AG09309 (cell line): Measurements from ENCODE around the gene DCTD.

ENCODE experiments used
- DNase-seq: peaks from one replicate; pipeline ENCODE4 v3.0.0-alpha.2; 2010; ENCODE audit warnings: low read depth
- H3K4me3 ChIP-seq: 2 replicates; pipeline ENCODE4 v1.5.1; 2011; ENCODE audit warnings: mild to moderate bottlenecking, low read depth, low read length, moderate library complexity; ENCODE audit not compliant: control insufficient read depth
- CTCF ChIP-seq: IDR thresholded peaks from 2 replicates; pipeline ENCODE4 v1.5.1; 2011; ENCODE audit warnings: mild to moderate bottlenecking, low read depth, low read length, inconsistent platforms; ENCODE audit not compliant: insufficient read depth, control insufficient read depth; ENCODE audit errors: missing control alignments

DCTD gene

GRCh38 chr4:182869697-182870096 is 47.5 kb downstream of the DCTD start:
- DNase-seq, result no peak

GRCh38 chr4:182866746-182867145 is 50.4 kb downstream of the DCTD start:
- DNase-seq, result no peak
- no peak for TF ChIP-seq CTCF
- H3K4me3 ChIP-seq, result no peak overlapping the region

More at GRCh38 chr4:182869697-182870096, 47.5 kb downstream of the DCTD start:
- no peak for TF ChIP-seq CTCF
- H3K4me3 ChIP-seq, result no peak overlapping the region

DNA sequence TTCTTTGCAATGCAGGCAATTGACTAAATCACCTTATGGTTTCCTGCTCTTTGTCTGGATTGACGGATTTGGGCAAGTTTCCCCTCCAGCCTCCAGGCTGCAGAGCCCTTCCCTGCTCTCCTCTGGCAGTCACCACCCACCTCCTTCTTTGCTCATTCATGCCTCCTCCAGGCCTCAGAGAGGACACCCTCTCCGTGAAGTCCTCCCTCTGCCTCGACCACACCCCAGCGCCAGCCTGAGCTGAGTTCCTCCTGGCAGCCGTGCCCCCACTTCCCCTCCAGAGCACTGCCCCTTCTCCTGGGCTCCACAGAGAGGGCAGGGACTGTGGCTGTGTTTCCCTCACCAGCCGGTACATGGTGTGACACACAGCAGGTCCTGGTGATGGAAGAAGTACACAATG is 53.7 kb downstream of the DCTD start:
- no peak for DNase-seq
- H3K4me3 ChIP-seq, result no peak overlapping the region
- TF ChIP-seq CTCF, result no peak

GRCh38 chr4:182862921-182863320 is 54.3 kb downstream of the DCTD start:
- TF ChIP-seq CTCF, result no peak
- H3K4me3 ChIP-seq, result no peak overlapping the region
- DNase-seq, result no peak

DNA sequence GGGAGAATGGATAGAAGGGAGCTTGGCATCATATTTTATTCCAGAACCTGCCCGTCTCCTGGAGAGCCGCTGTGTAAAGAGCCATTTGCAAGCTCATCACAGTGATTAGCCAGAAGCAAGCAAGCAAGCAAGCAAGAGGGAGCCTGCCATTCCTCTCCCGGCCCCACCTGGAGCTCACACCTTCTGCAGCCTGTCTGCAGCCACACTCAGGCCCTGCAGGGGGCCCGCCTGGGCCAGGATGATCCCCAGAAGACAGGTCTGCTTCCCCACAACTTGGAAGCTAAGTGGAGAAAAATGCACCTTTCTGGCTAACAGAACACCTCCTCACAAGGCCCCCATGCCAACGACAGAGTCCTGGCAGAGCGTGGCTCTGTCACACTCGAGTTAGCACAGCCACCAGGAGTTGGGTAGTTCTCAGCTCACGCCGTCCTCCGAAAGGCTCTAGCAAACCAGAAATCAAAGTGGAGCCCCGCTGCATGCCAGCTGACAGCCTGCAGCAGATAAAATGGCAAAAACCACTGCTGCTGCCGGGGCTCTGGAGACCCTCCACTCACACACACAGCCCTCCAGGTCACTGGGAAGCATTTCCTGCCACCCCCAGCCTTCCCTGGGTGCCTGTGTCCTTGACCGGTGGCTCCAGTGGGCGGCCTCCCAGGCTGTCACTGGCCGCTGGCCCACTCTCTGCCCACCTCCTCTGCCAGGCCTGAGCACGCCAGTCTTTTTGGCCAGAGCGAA is 54.9 kb downstream of the DCTD start:
- H3K4me3 ChIP-seq, result no peak overlapping the region
- TF ChIP-seq CTCF, result no peak
- DNase-seq, result no peak

DNA sequence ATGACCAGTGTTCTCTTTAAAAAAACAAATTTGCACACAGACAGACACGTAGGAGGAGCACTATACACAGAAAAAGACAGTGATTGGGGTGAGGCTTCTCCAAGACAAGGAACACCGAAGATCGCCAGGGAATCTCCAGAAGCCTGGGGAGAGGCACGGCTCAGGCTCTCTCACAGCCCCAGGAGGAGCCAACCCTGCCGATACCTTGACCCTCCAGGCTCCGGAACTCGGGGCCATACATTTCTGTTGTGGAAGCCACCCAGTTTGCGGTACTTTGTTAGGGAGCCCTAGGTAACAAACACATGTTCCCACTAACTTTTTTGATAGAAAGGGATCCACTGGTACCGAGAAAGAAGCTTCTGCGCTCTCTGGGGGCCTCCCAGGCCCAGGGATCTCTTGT is 55.8 kb downstream of the DCTD start:
- TF ChIP-seq CTCF, result no peak
- no peak for DNase-seq
- H3K4me3 ChIP-seq, result no peak overlapping the region

DNA sequence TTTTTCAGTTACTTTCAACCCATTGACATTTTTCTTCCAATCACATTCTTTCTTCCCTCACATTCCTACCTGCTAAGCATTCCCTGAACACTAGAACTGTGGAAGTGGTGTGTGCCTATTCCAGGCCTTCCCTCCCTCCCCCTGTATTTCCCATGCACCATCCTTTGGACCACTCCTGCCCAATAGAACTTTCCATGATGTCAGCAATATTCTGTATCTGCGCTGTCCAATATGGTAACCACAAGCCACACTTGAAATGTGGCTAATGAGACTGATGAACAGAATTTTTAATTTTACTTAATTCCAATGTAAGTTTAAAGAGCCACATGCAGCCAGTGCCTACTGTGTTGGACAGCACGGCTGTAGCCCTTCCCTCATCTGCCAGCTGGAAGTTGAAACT is 57.5 kb downstream of the DCTD start:
- no peak overlapping the region for H3K4me3 ChIP-seq
- DNase-seq, result no peak
- TF ChIP-seq CTCF, result no peak
